HG03457 (cell line): ENCODE data around the gene METTL27.
"Not testable (repeated sequence)": the region's sequence is repeated elsewhere in the genome, so short reads cannot be mapped to it uniquely, and the experiment has no call there.

Experiments used
- ATAC-seq: cut with Tn5 transposase; IDR thresholded peaks from one replicate; pipeline ENCODE4 v1.9.1; 2021; ENCODE audit warnings: moderate number of reproducible peaks; ENCODE audit not compliant: unreplicated experiment

Gene METTL27

GRCh38 chr7:73842067-73842976 is at the start of gene METTL27:
Gene METTL27 (minus strand): TSS chr7:73842516. CDS start chr7:73842140, 376 bp downstream.
- peak; percentile 87 for ATAC-seq

- ATAC-seq: no peak
These were observed 49.0 kb upstream of the METTL27 start for GRCh38 chr7:73891178-73891885.

- no peak for ATAC-seq
These were observed 48.3 kb upstream of the METTL27 start for GRCh38 chr7:73890555-73891147.

GRCh38 chr7:73888959-73889358 is 46.6 kb upstream of the METTL27 start:
- ATAC-seq: no peak

GRCh38 chr7:73887762-73888161 is 45.4 kb upstream of the METTL27 start:
- no peak for ATAC-seq

GRCh38 chr7:73885975-73886798 is 43.9 kb upstream of the METTL27 start:
- no peak for ATAC-seq

GRCh38 chr7:73885433-73885974 is 43.2 kb upstream of the METTL27 start:
- no peak for ATAC-seq

GRCh38 chr7:73884867-73885422 is 42.6 kb upstream of the METTL27 start:
- not testable (repeated sequence) for ATAC-seq

GRCh38 chr7:73882047-73882402 is 39.7 kb upstream of the METTL27 start:
- ATAC-seq: no peak

GRCh38 chr7:73881352-73882046 is 39.2 kb upstream of the METTL27 start:
- no peak for ATAC-seq

- no peak for ATAC-seq
These were observed 38.5 kb upstream of the METTL27 start for GRCh38 chr7:73880755-73881328.

GRCh38 chr7:73879977-73880681 is 37.8 kb upstream of the METTL27 start:
- ATAC-seq: no peak

GRCh38 chr7:73876973-73877372 is 34.7 kb upstream of the METTL27 start:
- no peak for ATAC-seq

GRCh38 chr7:73876361-73876760 is 34.0 kb upstream of the METTL27 start:
- ATAC-seq: no peak

GRCh38 chr7:73872056-73872908 is 30.0 kb upstream of the METTL27 start:
- ATAC-seq: no peak

- ATAC-seq: no peak
These were observed 29.1 kb upstream of the METTL27 start for GRCh38 chr7:73871163-73872011.

- no peak for ATAC-seq
These were observed 27.8 kb upstream of the METTL27 start for GRCh38 chr7:73870041-73870492.
